GM18867 (cell line): ENCODE data around the gene ZNF709.
A peak's percentile ranks its signal among the peaks of the same experiment; 100 is the strongest.
"Not testable (repeated sequence)": the region's sequence is repeated elsewhere in the genome, so short reads cannot be mapped to it uniquely, and the experiment has no call there.

Source experiments
- ATAC-seq: cut with Tn5 transposase; IDR thresholded peaks from one replicate; pipeline ENCODE4 v1.9.1; 2021; ENCODE audit warnings: mild to moderate bottlenecking, moderate library complexity; ENCODE audit not compliant: unreplicated experiment

The ZNF709 gene

GRCh38 chr19:12464139-12464538 lies 20.5 kb downstream of the ZNF709 start:
- not testable (repeated sequence) for ATAC-seq

- ATAC-seq: no peak
Measured at GRCh38 chr19:12453495-12453894, 31.1 kb downstream of the ZNF709 start.

GRCh38 chr19:12450844-12451243 lies 33.8 kb downstream of the ZNF709 start:
- ATAC-seq: no peak

GRCh38 chr19:12448808-12449207 lies 35.8 kb downstream of the ZNF709 start:
- no peak for ATAC-seq

GRCh38 chr19:12440541-12441316 lies 43.9 kb downstream of the ZNF709 start, which contains the start of gene ZNF443:
Gene ZNF443, minus strand, starts transcription at chr19:12441021. Its CDS starts 107 bp downstream, at chr19:12440914.
- peak; percentile 94 for ATAC-seq

- ATAC-seq: peak; percentile 26
Measured at GRCh38 chr19:12439686-12440540, 44.7 kb downstream of the ZNF709 start.

- not testable (repeated sequence) for ATAC-seq
Measured at GRCh38 chr19:12430726-12431299, 53.8 kb downstream of the ZNF709 start.

GRCh38 chr19:12425888-12426274 lies 58.7 kb downstream of the ZNF709 start:
- no peak for ATAC-seq

GRCh38 chr19:12425236-12425887 lies 59.3 kb downstream of the ZNF709 start:
- no peak for ATAC-seq

GRCh38 chr19:12417273-12417672 lies 67.3 kb downstream of the ZNF709 start:
- not testable (repeated sequence) for ATAC-seq

- no peak for ATAC-seq
Measured at GRCh38 chr19:12411893-12412292, 72.7 kb downstream of the ZNF709 start.
